Stimulated activated CD8-positive, alpha-beta memory T cell treated with anti-CD3 and anti-CD28 coated beads, Interleukin-15, amount 100 ng/mL, for 4 hours (primary cell): ENCODE measurements around the gene PCSK6.

ENCODE experiments used
- DNase-seq, 2 donors: peaks; one replicate each; pipeline ENCODE4 v3.0.0-alpha.2; 2020; ENCODE audit warnings: low read depth in 2 of 2

Gene PCSK6

DNA sequence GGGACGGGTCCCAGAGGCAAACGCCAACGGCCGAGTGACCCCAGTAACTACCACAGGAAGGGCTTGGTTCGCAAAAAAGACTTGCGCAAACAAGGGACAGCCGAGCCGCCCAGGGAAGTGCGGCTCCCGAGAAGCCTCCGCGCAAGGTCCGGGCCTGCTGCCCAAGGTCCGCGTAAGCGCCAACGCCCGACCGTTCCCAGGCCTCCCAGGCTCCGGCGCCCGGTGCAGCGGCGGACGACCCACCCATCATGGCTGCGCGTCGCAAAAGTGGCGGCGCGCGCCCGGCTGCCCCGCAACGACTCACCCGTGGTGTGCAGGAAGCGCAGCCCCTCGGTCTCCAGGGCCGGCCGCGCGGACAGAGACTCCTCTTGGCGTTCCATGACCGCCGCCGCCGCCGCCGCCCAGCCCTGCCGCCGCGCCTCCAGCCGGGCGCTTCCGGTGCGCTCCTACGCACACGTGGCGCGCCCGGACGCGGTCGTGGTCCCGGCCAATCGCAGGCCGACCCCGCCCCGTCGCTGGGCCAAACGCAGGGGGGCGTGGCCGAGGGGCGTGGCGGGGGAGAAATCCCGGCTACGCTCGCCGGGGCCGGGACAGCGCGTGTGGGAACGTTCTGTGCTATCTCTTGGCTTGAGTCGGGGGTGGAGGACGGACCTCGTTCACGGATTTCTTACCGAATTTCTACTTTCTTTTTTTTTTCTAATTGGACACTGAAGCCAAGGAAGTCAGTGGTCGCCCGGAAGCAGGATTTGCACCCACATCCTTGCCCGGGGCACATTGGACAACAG lies 212.3 kb downstream of the PCSK6 start, which contains the start of gene SELENOS:
TSS of gene SELENOS (minus strand) at position 448 of the 785 bp plus-strand sequence. CDS start at position 380, 68 bp downstream.
- DNase-seq: peak; percentile 72 to 80

GRCh38 chr15:101276501-101277037 lies 212.9 kb downstream of the PCSK6 start:
- DNase-seq: no peak

DNA sequence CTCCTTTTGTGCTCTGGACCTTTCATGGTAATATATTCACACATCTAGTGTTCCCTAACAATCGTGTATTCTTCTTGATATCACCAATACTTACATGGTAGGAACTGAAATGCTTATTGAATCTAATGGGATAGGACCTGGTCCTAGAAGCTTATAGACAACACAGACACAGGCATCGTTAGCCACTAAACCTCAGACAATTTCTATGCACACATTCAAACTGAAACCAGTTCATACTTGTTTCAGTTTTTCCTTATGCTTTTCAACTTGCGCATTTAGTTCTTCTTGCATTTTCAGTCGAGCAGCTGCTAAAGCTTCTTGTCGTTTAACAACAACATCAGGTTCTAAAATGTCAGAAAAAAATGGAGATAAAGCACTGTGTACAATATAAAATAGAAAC lies 214.5 kb downstream of the PCSK6 start:
- no peak for DNase-seq

DNA sequence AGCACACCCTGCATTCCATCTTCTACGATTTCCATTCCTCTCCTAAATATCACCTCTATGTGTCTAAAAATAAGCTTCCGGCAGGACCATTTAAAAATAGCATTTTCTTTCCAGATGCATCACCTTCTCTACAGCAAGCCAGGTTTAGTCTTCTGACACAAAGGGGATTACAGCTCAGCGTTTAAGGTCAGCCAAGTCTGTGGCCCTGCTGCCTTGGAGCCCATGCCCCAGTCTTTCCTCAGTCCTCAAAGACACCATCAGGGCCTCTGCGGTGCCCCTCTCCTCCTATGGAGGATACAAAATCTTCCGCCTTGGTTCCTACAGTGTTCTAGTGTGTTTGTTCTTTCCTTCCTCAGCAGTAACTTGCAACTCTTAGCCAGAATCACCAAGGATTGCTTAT lies 216.0 kb downstream of the PCSK6 start:
- no peak for DNase-seq

DNA sequence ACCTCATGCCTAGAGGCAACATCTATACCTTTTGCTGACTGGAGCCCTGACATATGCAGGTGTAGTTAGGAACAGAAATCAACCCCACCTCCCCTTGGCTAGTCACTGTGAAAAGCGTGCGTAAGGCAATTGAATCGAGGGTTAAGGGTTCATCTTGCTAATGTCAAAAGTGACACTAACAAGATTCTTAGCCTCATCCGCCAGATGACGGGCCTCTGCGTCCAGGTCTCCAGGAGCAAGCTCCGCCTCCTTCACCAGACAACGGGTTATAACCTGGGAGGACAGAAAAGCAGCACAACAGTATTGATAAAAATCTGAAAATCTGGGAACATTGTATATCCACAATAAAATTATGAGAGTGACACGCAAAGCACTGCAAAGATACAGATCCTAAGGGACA lies 216.9 kb downstream of the PCSK6 start:
- no peak for DNase-seq

GRCh38 chr15:101269479-101270223 lies 219.9 kb downstream of the PCSK6 start:
- no peak for DNase-seq

DNA sequence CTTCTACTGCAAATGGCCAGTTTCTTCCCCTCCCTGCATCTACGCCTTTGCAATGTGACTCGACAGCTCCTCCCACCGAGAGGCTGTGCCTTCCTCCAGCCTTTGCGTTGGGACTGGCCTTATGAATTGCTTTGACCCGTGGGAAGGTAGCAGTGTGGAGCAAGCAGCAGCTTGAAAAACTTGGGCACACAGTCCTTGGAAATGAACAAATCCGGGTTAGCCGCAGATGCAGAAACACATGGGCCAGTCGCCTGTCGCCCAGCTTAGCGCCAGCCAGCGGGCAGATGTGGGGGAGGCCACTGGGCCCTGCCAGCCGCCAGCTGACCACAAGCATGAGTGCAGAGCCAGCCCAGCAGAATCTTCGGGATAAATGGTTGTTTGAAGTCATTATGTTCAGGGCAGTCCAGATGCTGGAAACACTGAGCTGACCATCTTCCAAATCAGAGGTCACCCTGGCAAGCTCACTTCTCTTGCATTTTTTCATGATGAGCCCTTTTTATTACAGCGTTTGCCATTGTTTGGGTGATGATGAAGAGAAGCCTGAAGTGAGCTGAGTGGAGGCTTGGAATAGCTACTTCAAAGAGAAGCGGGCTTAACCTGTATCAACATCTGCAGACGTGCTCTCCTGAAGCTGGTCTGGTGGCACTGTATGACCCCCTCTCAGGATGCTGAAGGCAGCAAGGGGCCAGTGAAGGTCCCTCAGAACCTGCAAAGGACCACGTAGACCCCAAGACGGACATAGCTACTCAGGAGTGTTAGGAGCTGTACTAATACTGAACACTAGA lies 222.0 kb downstream of the PCSK6 start:
- no peak for DNase-seq

- DNase-seq: no peak
These were observed 222.7 kb downstream of the PCSK6 start for GRCh38 chr15:101266787-101267186.

GRCh38 chr15:101266034-101266433 lies 223.5 kb downstream of the PCSK6 start:
- DNase-seq: no peak

DNA sequence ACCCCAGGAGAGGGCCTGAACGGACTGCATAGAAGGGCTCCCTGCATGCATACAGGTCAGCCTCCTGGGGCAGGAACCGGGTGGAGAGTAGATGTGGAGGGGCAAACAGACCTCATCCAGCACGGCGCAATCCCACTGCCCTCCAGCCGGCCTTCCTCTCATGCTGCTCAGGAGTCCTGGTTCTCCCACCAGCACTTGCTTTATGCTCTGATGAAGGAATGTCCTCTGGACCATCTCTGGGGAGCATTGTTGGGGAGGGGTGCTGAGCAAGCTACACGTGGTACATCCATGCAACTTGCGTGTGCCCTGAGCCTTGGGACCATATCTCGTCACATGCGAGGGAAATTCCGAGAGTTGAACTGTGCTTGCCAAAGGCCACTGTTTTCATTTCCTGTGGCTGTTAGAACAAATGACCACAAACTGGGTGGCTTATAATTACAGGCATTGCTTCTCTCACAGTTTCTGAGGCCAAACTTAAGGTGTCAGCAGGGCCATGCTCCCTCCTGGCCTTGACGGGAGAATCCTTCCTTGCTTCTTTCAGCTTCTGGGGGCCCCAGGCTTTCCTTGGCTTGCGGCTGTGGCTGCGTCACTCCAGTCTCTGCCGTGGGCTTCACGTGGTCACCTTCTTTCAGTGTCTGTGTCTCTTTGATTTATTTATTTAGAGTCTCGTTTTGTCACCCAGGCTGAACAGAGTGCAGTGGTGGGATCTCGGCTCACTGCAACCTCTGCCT lies 224.4 kb downstream of the PCSK6 start:
- DNase-seq: no peak

DNA sequence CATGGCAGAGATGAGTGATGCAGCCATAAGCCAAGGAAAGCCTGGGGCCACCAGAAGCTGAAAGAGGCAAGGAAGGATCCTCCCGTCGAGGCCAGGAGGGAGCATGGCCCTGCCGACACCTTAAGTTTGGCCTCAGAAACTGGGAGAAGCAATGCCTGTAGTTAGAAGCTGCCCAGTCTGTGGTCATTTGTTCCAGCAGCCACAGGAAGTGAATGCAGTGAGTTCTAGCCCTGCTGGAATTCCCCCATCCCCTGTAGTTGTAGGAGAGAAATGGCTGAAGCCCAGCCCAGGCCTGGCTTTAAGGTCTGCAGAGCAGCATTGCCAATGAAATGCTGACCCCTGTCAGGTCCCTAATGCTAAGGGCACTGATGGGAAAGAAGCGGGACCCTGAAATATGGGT lies 225.5 kb downstream of the PCSK6 start:
- DNase-seq: no peak

- DNase-seq: no peak
These were observed 227.0 kb downstream of the PCSK6 start for GRCh38 chr15:101262551-101262950.

GRCh38 chr15:101258238-101259144 lies 231.0 kb downstream of the PCSK6 start:
- peak in 1 of 2 donors; percentile 18 for DNase-seq

GRCh38 chr15:101256757-101257156 lies 232.8 kb downstream of the PCSK6 start:
- DNase-seq: no peak

GRCh38 chr15:101255615-101256241 lies 233.8 kb downstream of the PCSK6 start:
- no peak for DNase-seq

GRCh38 chr15:101255051-101255395 lies 234.5 kb downstream of the PCSK6 start:
- no peak for DNase-seq

DNA sequence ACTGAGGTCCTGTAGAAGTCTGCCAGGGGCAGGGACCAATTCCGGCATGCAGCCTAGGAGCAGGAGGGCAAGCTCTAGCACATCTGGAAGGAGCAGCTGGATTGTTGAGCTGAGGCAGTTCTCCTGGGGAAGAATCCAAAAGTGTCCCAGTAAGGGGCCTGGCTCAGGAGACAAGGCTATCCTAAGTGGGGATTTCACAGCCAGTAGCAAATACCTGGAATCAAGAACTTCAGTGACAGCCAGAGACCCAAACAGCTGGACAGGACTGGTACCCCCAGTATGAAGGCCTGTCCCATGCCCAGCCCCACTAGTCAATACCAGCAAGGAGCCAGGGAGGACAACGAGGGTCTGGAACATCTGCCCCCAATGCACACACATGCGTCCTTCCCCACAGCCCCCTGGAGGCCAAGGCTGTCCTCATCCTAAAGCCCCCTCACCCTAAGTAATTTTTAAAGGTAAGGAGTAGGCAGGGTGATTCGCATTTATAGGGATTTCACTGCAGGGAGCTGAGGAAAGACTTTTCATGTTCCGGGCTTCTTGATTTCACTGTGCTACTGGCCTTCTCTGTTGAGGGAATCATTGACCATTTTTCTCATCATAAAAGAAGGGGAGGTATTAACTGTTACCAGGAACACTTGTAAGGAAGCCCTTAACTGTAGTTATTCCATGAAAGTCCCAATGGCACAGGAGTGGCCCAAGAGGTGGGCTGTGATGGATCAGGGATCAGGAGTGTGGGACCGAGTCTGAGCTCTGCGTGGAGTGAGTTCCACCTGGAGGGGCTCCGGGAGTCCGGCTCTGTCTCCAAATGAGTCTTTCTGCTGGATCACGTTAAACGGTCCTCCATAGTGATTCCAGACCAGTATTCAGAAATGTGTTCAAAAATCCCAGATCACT lies 235.1 kb downstream of the PCSK6 start:
- no peak for DNase-seq
